GM13977 (cell line): Measurements from ENCODE around the gene EXOG.

ENCODE experiments used
- DNase-seq: peaks from one replicate; pipeline ENCODE4 v3.0.0; 2012; ENCODE audit warnings: low spot score
- in situ Hi-C: fragments of 300-500 bp; cut with MboI; formaldehyde crosslinking; loops from one replicate; pipeline ENCODE4 v1.12.0; 2022; ENCODE audit warnings: low sequenced_read_pairs, low pct_unique_long_range_greater_than_20kb, mixed read lengths, inconsistent platforms; ENCODE audit not compliant: unreplicated experiment
- TF ChIP-seq, protein P1 (sequence below): IDR thresholded peaks from 2 replicates; pipeline ENCODE4 v1.5.1; 2012; ENCODE audit warnings: mild to moderate bottlenecking, control low read depth; ENCODE audit not compliant: insufficient read depth; ENCODE audit errors: extremely low read depth, missing control alignments

EXOG gene

DNA sequence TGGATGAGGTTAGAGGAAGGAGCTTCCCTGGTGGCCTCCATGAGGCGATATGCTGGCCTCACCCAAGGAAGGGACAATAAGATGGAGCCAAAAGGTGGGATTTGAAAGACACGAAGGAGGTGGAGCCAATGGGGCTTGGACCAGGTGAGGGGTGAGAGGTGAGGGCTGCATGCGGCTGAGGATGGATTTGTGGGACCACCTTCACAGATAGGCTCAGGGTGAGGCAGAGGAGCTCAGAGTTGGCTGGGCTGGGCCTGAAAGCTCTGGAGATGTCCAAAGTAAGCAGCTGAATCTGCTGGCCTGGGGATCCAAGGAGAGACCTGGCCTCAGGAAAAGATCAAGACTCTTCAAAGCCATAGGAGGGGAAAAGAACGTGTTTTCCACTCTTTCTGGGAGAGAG is 49.8 kb downstream of the EXOG start:
- TF ChIP-seq, protein P1, sequence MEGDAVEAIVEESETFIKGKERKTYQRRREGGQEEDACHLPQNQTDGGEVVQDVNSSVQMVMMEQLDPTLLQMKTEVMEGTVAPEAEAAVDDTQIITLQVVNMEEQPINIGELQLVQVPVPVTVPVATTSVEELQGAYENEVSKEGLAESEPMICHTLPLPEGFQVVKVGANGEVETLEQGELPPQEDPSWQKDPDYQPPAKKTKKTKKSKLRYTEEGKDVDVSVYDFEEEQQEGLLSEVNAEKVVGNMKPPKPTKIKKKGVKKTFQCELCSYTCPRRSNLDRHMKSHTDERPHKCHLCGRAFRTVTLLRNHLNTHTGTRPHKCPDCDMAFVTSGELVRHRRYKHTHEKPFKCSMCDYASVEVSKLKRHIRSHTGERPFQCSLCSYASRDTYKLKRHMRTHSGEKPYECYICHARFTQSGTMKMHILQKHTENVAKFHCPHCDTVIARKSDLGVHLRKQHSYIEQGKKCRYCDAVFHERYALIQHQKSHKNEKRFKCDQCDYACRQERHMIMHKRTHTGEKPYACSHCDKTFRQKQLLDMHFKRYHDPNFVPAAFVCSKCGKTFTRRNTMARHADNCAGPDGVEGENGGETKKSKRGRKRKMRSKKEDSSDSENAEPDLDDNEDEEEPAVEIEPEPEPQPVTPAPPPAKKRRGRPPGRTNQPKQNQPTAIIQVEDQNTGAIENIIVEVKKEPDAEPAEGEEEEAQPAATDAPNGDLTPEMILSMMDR, result no peak
- in situ Hi-C loops, result loop anchor here (25.0 kb wide), 1 partner anchor 466 kb away; no protein-coding TSS in a partner anchor
- no peak for DNase-seq

DNA sequence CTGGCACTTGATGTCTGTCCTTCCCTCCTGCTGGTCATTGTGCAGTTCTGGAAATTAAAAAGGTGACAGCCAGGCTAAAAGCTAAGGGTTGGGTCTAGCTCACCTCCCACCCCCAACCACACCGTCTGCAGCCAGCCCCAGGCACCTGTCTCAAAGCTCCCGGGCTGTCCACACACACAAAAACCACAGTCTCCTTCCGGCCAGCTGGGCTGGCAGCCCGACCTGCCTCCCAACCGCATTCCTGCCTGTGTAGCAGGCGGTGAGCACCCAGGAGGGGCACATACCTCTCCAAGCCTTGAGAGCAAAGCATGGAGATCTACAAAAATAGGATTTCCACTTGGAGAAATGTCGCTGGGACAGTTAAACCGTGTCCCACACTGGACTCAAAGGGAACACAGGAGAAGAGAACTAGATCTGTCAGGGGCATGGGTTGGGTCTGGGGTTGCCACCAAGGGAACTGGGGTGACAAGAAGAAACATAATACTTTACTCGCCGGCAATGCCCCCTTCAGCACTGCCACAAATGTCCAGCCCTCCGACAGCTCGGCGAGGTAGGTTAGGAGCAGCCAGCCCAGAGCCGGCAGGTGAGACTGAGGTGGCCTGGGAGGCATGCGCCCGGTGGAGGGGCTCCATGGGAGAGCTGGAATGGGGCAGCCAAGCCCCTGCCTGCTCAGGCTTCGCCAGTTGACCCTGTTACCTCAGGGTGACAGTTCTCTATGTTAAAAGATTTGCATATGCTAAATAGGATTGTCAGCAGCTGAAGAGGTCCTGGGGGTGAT is 52.2 kb downstream of the EXOG start:
- TF ChIP-seq, protein P1, result no peak
- no peak for DNase-seq
- in situ Hi-C loops, result loop anchor here (25.0 kb wide), 1 partner anchor 464 kb away; no protein-coding TSS in a partner anchor

DNA sequence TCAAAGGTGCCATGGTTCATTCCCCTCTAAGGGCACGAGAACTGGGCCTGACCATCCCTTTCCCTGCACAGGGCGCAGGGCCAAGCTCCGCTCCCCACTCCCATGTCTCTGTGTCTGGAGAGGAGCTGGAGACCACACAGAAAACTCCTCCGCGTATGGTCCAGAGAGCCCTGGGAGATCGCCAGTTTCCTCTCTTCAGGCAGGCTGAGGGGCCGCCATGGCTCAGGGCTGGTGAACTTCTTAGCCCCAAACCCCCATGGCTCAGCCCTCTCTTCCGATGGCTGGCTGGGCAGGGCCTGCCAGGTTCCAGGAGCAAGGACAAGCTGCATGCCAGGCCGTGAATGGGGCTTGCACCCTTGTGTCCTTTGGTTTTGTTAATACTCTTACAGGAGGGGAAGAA is 52.9 kb downstream of the EXOG start:
- DNase-seq, result no peak
- TF ChIP-seq, protein P1, result no peak
- in situ Hi-C loops, result loop anchor here (25.0 kb wide), 1 partner anchor 463 kb away; no protein-coding TSS in a partner anchor

DNA sequence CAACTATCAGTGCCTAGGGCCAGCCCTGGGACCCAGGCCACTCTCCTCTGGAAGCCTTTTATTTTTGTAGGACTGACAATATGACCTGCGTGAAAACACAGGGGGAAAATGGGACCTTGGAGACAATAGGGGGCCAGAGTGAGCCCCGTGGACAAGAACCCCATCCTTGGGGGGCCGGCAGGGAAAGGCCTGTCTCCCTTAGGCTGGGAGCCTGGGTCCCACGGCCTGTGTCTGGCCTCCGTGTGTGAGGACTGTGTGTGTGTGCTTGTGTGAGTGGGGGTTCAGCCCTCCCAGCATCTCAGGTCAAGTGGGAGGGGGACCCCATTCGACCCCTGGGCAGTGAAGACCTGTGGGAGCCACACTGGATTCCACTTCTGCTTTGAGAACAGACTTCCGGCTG is 53.3 kb downstream of the EXOG start:
- DNase-seq, result no peak
- in situ Hi-C loops, result loop anchor here (25.0 kb wide), 1 partner anchor 463 kb away; no protein-coding TSS in a partner anchor
- TF ChIP-seq, protein P1, result no peak

DNA sequence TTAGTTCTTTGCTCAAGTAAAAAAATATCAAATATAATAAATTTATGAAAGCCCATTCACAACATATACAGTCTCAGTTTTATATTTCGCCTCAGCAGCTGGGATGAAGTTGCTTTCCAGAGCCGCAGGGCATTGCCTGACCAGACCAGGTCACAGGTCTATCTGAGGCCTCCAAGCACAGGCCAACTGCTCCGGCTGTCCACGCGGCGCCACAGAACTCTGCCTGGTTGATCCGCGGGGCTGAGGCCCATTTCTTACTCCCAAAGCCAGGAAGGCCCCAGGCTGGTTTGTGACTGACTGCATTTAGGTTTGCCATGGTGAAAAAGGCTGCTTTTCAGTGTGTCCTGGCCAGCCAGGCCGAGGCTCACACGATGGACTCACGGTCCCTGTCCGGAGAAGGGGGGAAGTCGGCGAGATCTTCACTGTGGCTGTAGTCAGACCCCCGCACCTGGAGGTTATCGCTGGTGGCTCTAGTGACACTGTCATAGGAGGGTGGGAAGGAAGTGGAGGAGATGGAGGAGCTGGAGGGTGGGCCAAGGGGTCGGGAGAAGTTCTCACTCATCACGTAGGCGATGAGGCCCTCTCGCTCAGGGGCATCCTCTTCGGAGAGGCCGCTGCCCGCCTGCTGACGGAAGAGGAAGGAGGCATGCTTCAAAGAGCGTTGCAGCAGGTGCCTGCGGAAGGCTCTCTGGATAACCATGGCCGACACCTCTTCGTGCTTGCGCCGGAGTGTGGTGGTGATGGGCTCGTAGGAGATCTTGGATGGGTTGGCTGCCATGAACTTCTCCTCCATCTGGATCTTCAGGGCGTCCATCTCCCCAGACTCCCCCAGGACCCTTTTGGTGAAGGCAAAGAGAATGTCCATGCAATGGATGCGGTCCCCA is 54.1 kb downstream of the EXOG start:
- in situ Hi-C loops, result loop anchor here (25.0 kb wide), 1 partner anchor 462 kb away; no protein-coding TSS in a partner anchor
- TF ChIP-seq, protein P1, result no peak
- DNase-seq, result no peak

DNA sequence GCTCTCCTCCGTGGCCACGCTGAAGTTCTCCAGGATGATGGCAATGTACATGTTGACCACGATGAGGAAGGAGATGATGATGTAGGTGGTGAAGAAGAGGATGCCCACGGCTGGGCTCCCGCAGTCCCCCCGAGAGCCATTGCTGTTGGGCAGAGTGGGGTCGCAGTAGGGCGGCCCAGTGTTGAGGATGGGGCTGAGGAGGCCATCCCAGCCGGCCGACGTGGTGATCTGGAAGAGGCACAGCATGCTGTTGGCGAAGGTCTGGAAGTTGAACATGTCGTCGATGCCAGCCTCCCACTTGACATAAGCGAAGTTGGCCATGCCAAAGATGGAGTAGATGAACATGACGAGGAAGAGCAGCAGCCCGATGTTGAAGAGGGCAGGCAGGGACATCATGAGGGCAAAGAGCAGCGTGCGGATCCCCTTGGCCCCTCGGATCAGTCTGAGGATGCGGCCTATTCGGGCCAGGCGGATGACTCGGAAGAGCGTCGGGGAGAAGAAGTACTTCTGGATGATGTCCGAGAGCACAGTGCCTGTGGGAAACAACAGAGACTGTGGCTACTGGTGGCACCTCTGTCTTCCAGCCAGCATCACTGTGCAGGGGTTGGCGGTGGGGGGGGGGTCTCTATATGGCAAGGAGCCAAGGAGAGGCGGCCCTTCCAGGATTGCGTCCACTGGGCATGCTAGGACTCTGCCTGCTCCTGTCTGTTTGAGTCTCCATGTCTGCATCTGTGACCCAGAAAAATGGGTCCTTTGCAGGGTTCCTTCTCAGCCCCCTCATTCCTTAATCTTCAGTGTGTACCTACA is 55.1 kb downstream of the EXOG start:
- in situ Hi-C loops, result no loop called here
- TF ChIP-seq, protein P1, result no peak

More for the DNA sequence above, 55.1 kb downstream of the EXOG start:
- DNase-seq, result no peak
